CD4-positive, alpha-beta T cell treated with Interleukin-15 for 1 hour (primary cell): ENCODE data around the gene C11orf87.

Experiments used
- DNase-seq: peaks from one replicate; pipeline ENCODE4 v3.0.0-alpha.2; 2020

C11orf87 gene

GRCh38 chr11:109443052-109443451 lies 21.1 kb downstream of the C11orf87 start:
- no peak for DNase-seq

- DNase-seq = no peak
Observed at GRCh38 chr11:109454857-109455256, 32.9 kb downstream of the C11orf87 start.
